Measurements from ENCODE around the gene CYP4B1.

CYP4B1 gene

GRCh38 chr1:46797696-46798470 is 963 bp upstream of the CYP4B1 start:
- no peaks in the 10 kb centered on the region; the same call in 1 of the 2 replicates for H3K27me3 ChIP-seq (replicated peaks; ENCODE audit: control insufficient read depth, insufficient read depth, low read length)
- no peak for DNase-seq (ENCODE audit: extremely low read depth, insufficient read length)
- H3K36me3 ChIP-seq (ENCODE audit: control insufficient read depth, insufficient read depth, low read length): no peaks in the 10 kb centered on the region
- TF ChIP-seq CTCF (IDR thresholded peaks at IDR 0.05; ENCODE audit: insufficient read depth, low read length, poor library complexity, severe bottlenecking): no peak
- H3K4me3 ChIP-seq (replicated peaks; ENCODE audit: low read depth, low read length): no peak overlapping the region

GRCh38 chr1:46800742-46801141 is 1.9 kb downstream of the CYP4B1 start:
- H3K36me3 ChIP-seq (ENCODE audit: control insufficient read depth, insufficient read depth, low read length): no peaks in the 10 kb centered on the region
- no peak for DNase-seq (ENCODE audit: extremely low read depth, insufficient read length)
- no peak overlapping the region for H3K4me3 ChIP-seq (replicated peaks; ENCODE audit: low read depth, low read length)
- H3K27me3 ChIP-seq (replicated peaks; ENCODE audit: control insufficient read depth, insufficient read depth, low read length): no peaks in the 10 kb centered on the region; the same call in 1 of the 2 replicates
- no peak for TF ChIP-seq CTCF (IDR thresholded peaks at IDR 0.05; ENCODE audit: insufficient read depth, low read length, poor library complexity, severe bottlenecking)

GRCh38 chr1:46801323-46802055 is 2.6 kb downstream of the CYP4B1 start:
- Histone ChIP-seq H3K27me3 (replicated peaks; ENCODE audit: control insufficient read depth, insufficient read depth, low read length) (no peaks in the 10 kb centered on the region; the same call in none of the 2 replicates), H3K36me3 (ENCODE audit: control insufficient read depth, insufficient read depth, low read length) (no peaks in the 10 kb centered on the region), H3K4me3 (replicated peaks; ENCODE audit: low read depth, low read length) (no peak overlapping the region)
- no peak for TF ChIP-seq CTCF (IDR thresholded peaks at IDR 0.05; ENCODE audit: insufficient read depth, low read length, poor library complexity, severe bottlenecking)
- DNase-seq (ENCODE audit: extremely low read depth, insufficient read length): no peak

GRCh38 chr1:46802081-46802480 is 3.2 kb downstream of the CYP4B1 start:
- no peak for TF ChIP-seq CTCF (IDR thresholded peaks at IDR 0.05; ENCODE audit: insufficient read depth, low read length, poor library complexity, severe bottlenecking)
- DNase-seq (ENCODE audit: extremely low read depth, insufficient read length): no peak
- Histone ChIP-seq H3K36me3 (ENCODE audit: control insufficient read depth, insufficient read depth, low read length) (no peaks in the 10 kb centered on the region), H3K4me3 (replicated peaks; ENCODE audit: low read depth, low read length) (no peak overlapping the region), H3K27me3 (replicated peaks; ENCODE audit: control insufficient read depth, insufficient read depth, low read length) (no peaks in the 10 kb centered on the region; the same call in none of the 2 replicates)

GRCh38 chr1:46802901-46803574 is 4.2 kb downstream of the CYP4B1 start:
- no peaks in the 10 kb centered on the region for H3K36me3 ChIP-seq (ENCODE audit: control insufficient read depth, insufficient read depth, low read length)
- no peak for TF ChIP-seq CTCF (IDR thresholded peaks at IDR 0.05; ENCODE audit: insufficient read depth, low read length, poor library complexity, severe bottlenecking)
- no peak for DNase-seq (ENCODE audit: extremely low read depth, insufficient read length)

More at GRCh38 chr1:46802901-46803574, 4.2 kb downstream of the CYP4B1 start:
- no peak overlapping the region for H3K4me3 ChIP-seq (replicated peaks; ENCODE audit: low read depth, low read length)
- peaks cover 1% of the 10 kb centered on the region for H3K27me3 ChIP-seq (replicated peaks; ENCODE audit: control insufficient read depth, insufficient read depth, low read length)
